H1 (cell line): Measurements from ENCODE around the gene CYP11A1. TPM values are rescaled to one million over a fixed set of nuclear protein-coding genes. Genes with fewer than 3 reads are reported as not detected.

Experiments
- CTCF ChIA-PET: fragments of 300-600 bp; sonication (Branson Sonifier 250); formaldehyde crosslinking; loops from one replicate; lab custom pipeline; 2021; ENCODE audit not compliant: partially characterized antibody; lab: Charles Lee
- POLR2A ChIA-PET: fragments of 300-600 bp; sonication (Branson Sonifier 250); formaldehyde crosslinking; loops from one replicate; lab custom pipeline; 2021; ENCODE audit warnings: inconsistent platforms; ENCODE audit not compliant: partially characterized antibody; lab: Charles Lee
- DNase-seq, 2 experiments: peaks; one replicate each; pipeline versions ENCODE4 v3.0.0 to v3.0.0-alpha.2; 2010 to 2022; ENCODE audit warnings: low spot score in 2 of 2, low read depth in 1 of 2, mixed read lengths in 1 of 2
- FAIRE-seq: peaks from 2 replicates; lab custom pipeline; 2011; peaks lifted over from hg19 to GRCh38; lab: Jason Lieb, UNC
- H2AFZ ChIP-seq: 2 replicates; pipeline ENCODE4 v1.8.1; 2012; ENCODE audit warnings: low read length, inconsistent platforms
- H2AK5ac ChIP-seq: 2 replicates; pipeline ENCODE4 v1.6.1; 2013; ENCODE audit warnings: low read depth, low read length
- H2BK120ac ChIP-seq: replicated peaks from 2 replicates; pipeline ENCODE3; 2013; ENCODE audit warnings: low read depth, low read length, inconsistent platforms
- H2BK12ac ChIP-seq: 2 replicates; pipeline ENCODE4 v1.6.1; 2013; ENCODE audit warnings: low read depth, low read length
- H2BK15ac ChIP-seq: 2 replicates; pipeline ENCODE4 v1.6.1; 2013; ENCODE audit warnings: low read length
- H2BK20ac ChIP-seq: 2 replicates; pipeline ENCODE4 v1.6.1; 2013; ENCODE audit warnings: low read length
- H2BK5ac ChIP-seq: 2 replicates; pipeline ENCODE4 v1.6.1; 2013; ENCODE audit warnings: low read depth, low read length
- H3K14ac ChIP-seq: 2 replicates; pipeline ENCODE4 v1.6.1; 2013; ENCODE audit warnings: inconsistent platforms; ENCODE audit not compliant: insufficient read length
- H3K18ac ChIP-seq: 2 replicates; pipeline ENCODE4 v1.6.1; 2013; ENCODE audit warnings: low read length; ENCODE audit errors: extremely low read depth
- H3K23ac ChIP-seq: 2 replicates; pipeline ENCODE4 v1.6.1; 2013; ENCODE audit warnings: inconsistent platforms; ENCODE audit not compliant: insufficient read length
- H3K23me2 ChIP-seq: 2 replicates; pipeline ENCODE4 v1.6.1; 2013; ENCODE audit warnings: low read depth, low read length
- H3K27ac ChIP-seq: 2 replicates; pipeline ENCODE4 v1.6.1; 2011; ENCODE audit warnings: low read depth, low read length, inconsistent platforms
- H3K27me3 ChIP-seq, 4 experiments: replicated peaks in 1 of 4; 1 replicate in 1 of 4; 2 replicates in 3 of 4; pipeline versions ENCODE4 v1.6.1 to v1.8.1; 2011 to 2013; ENCODE audit warnings: low read length in 3 of 4, mild to moderate bottlenecking in 3 of 4, inconsistent platforms in 2 of 4, mixed read lengths in 2 of 4, moderate library complexity in 1 of 4; ENCODE audit not compliant: control insufficient read depth in 3 of 4, insufficient read depth in 3 of 4; ENCODE audit errors: extremely low read depth in 1 of 4
- H3K36me3 ChIP-seq, 4 experiments: 2 replicates each; pipeline versions ENCODE4 v1.6.1 to v1.8.1; 2011 to 2013; ENCODE audit warnings: mild to moderate bottlenecking in 4 of 4, low read length in 3 of 4, moderate library complexity in 2 of 4, control low read depth in 1 of 4, inconsistent platforms in 1 of 4; ENCODE audit not compliant: insufficient read depth in 4 of 4, control insufficient read depth in 2 of 4
- H3K4ac ChIP-seq: replicated peaks from 2 replicates; pipeline ENCODE3; 2013; ENCODE audit warnings: low read length, low read depth, mixed read lengths, inconsistent platforms; ENCODE audit not compliant: insufficient read length
- H3K4me1 ChIP-seq, 4 experiments: replicated peaks in 1 of 4; 1 replicate in 1 of 4; 2 replicates in 3 of 4; pipeline versions ENCODE4 v1.6.1 to v1.8.1; 2011 to 2013; ENCODE audit warnings: low read length in 3 of 4, inconsistent platforms in 2 of 4, mixed read lengths in 1 of 4; ENCODE audit not compliant: insufficient read depth in 4 of 4, control insufficient read depth in 3 of 4
- H3K4me2 ChIP-seq, 2 experiments: 2 replicates each; pipeline versions ENCODE4 v1.6.1 to v1.8.1; 2011 to 2013; ENCODE audit warnings: low read depth in 2 of 2, low read length in 2 of 2, control low read depth in 1 of 2, inconsistent platforms in 1 of 2, mild to moderate bottlenecking in 1 of 2; ENCODE audit not compliant: insufficient read depth in 1 of 2
- H3K4me3 ChIP-seq, 4 experiments: fragments of 200-600, 300-600 bp in 1 of 4; sonication (generic), shearing (Covaris generic), sonication (Bioruptor Twin) in 1 of 4; 2 replicates each; pipeline versions ENCODE4 v1.5.1 to v1.8.1; 2011 to 2016; ENCODE audit warnings: low read length in 4 of 4, low read depth in 3 of 4, control low read depth in 2 of 4, inconsistent platforms in 2 of 4, mild to moderate bottlenecking in 2 of 4, mixed read lengths in 1 of 4, moderate library complexity in 1 of 4; ENCODE audit not compliant: insufficient read depth in 2 of 4; ENCODE audit errors: extremely low read depth in 1 of 4
- H3K56ac ChIP-seq: replicated peaks from 2 replicates; pipeline ENCODE3; 2013; ENCODE audit warnings: low read depth, mild to moderate bottlenecking, mixed read lengths, low read length, inconsistent platforms; ENCODE audit not compliant: insufficient read length
- H3K79me1 ChIP-seq: 2 replicates; pipeline ENCODE4 v1.6.1; 2013; ENCODE audit warnings: low read depth, low read length, control low read depth
- H3K79me2 ChIP-seq, 2 experiments: 2 replicates each; pipeline versions ENCODE4 v1.6.1 to v1.8.1; 2012 to 2013; ENCODE audit warnings: low read length in 2 of 2, mild to moderate bottlenecking in 2 of 2, inconsistent platforms in 1 of 2; ENCODE audit not compliant: insufficient read depth in 2 of 2, control insufficient read depth in 1 of 2
- H3K9ac ChIP-seq, 4 experiments: replicated peaks in 1 of 4; 1 replicate in 1 of 4; 2 replicates in 3 of 4; pipeline versions ENCODE4 v1.6.1 to v1.8.1; 2011 to 2013; ENCODE audit warnings: low read depth in 3 of 4, low read length in 3 of 4, control low read depth in 2 of 4, mild to moderate bottlenecking in 2 of 4, moderate library complexity in 2 of 4, inconsistent platforms in 1 of 4; ENCODE audit errors: extremely low read depth in 1 of 4
- H3K9me3 ChIP-seq, 2 experiments: 2 replicates each; pipeline versions ENCODE4 v1.6.1 to v1.8.1; 2012 to 2013; ENCODE audit warnings: mild to moderate bottlenecking in 2 of 2, moderate library complexity in 2 of 2, control low read depth in 1 of 2, inconsistent platforms in 1 of 2, low read depth in 1 of 2, low read length in 1 of 2, mixed read lengths in 1 of 2; ENCODE audit not compliant: insufficient read depth in 2 of 2
- H4K20me1 ChIP-seq, 2 experiments: replicated peaks in 1 of 2; 2 replicates each; pipeline versions ENCODE3 to v1.8.1; 2011 to 2013; ENCODE audit warnings: inconsistent platforms in 2 of 2, low read length in 2 of 2, mild to moderate bottlenecking in 1 of 2; ENCODE audit not compliant: insufficient read depth in 2 of 2, control insufficient read depth in 1 of 2
- H4K5ac ChIP-seq: 2 replicates; pipeline ENCODE4 v1.6.1; 2013; ENCODE audit warnings: low read length, low read depth, mixed read lengths, inconsistent platforms; ENCODE audit not compliant: insufficient read length
- H4K8ac ChIP-seq: 2 replicates; pipeline ENCODE4 v1.8.0; 2013; ENCODE audit warnings: mild to moderate bottlenecking, moderate library complexity, low read length, inconsistent platforms; ENCODE audit not compliant: insufficient read depth; ENCODE audit errors: extremely low read depth
- H4K91ac ChIP-seq: replicated peaks from 2 replicates; pipeline ENCODE3; 2013; ENCODE audit warnings: low read length, mixed read lengths, inconsistent platforms; ENCODE audit not compliant: insufficient read length
- BACH1 ChIP-seq: IDR thresholded peaks from 2 replicates; pipeline ENCODE4 v1.6.1; 2012; ENCODE audit warnings: low read length, improper control_type of control experiment
- BCL11A ChIP-seq, 2 experiments: IDR thresholded peaks; one replicate each; pipeline ENCODE4 v1.6.1; 2011; ENCODE audit warnings: low read depth in 2 of 2, low read length in 2 of 2, mild to moderate bottlenecking in 2 of 2
- CHD1 ChIP-seq: IDR thresholded peaks from 2 replicates; pipeline ENCODE4 v1.6.1; 2012; ENCODE audit warnings: low read depth, low read length, improper control_type of control experiment
- KDM4A ChIP-seq: IDR thresholded peaks from one replicate; pipeline ENCODE4 v1.7.1; 2012; ENCODE audit warnings: low read depth, mild to moderate bottlenecking, moderate library complexity, low read length, inconsistent platforms; ENCODE audit not compliant: severe bottlenecking
- MAFK ChIP-seq: IDR thresholded peaks from 2 replicates; pipeline ENCODE4 v1.6.1; 2012; ENCODE audit warnings: low read depth, mild to moderate bottlenecking, improper control_type of control experiment, low read length
- RFX5 ChIP-seq: IDR thresholded peaks from 2 replicates; pipeline ENCODE4 v1.6.1; 2011; ENCODE audit warnings: low read depth, low read length, improper control_type of control experiment, borderline replicate concordance
- RNF2 ChIP-seq: fragments of 200-900, 300-1000 bp; sonication (generic); IDR thresholded peaks from 2 replicates; pipeline ENCODE4 v1.7.1; 2016; ENCODE audit warnings: borderline replicate concordance, low read depth, mild to moderate bottlenecking, antibody characterized with exemption, low read length; ENCODE audit not compliant: poor library complexity, severe bottlenecking; ENCODE audit errors: missing control alignments
- RXRA ChIP-seq: IDR thresholded peaks from 2 replicates; pipeline ENCODE4 v1.6.1; 2011; ENCODE audit warnings: low read depth, mild to moderate bottlenecking, low read length, moderate library complexity; ENCODE audit not compliant: insufficient read depth
- SIRT6 ChIP-seq: IDR thresholded peaks from one replicate; pipeline ENCODE4 v1.7.1; 2012; ENCODE audit warnings: low read length, inconsistent platforms
- TBP ChIP-seq: IDR thresholded peaks from 2 replicates; pipeline ENCODE4 v1.6.1; 2011; ENCODE audit warnings: low read depth, low read length, improper control_type of control experiment
- ZNF274 ChIP-seq: IDR thresholded peaks from 2 replicates; pipeline ENCODE4 v1.7.0; 2012; ENCODE audit warnings: low read length, borderline replicate concordance; ENCODE audit errors: extremely low read depth
- WGBS, 2 experiments: shearing (Covaris generic) in 1 of 2; methylation state at CpG; one replicate each; pipeline versions ENCODE4 v1.1.6 to v1.1.7; 2013 to 2015; ENCODE audit warnings: low lambda C conversion rate in 2 of 2, mixed read lengths in 2 of 2, inconsistent platforms in 1 of 2, low coverage in 1 of 2, missing lambda C conversion rate in 1 of 2; ENCODE audit not compliant: insufficient replicate concordance in 2 of 2, insufficient coverage in 1 of 2, insufficient read length in 1 of 2; ENCODE audit errors: extremely low coverage in 1 of 2, missing lambda C conversion rate in 1 of 2; 5-methylcytosine and 5-hydroxymethylcytosine counted together
- polyA plus RNA-seq, 7 experiments: library from polyadenylated mRNA; depleted of rRNA in 3 of 7; stranded (reverse) in 5 of 7; unstranded in 2 of 7; fragments of >200 nt in 5 of 7; fragments of 200-250 nt in 2 of 7; gene quantifications; 1 replicate in 5 of 7; 2 replicates in 1 of 7; 4 replicates in 1 of 7; pipeline versions ENCODE4 v1.2.1 to v1.2.3, GENCODE V29; 2011 to 2013; ENCODE audit warnings: missing spikeins in 2 of 7, mixed read lengths in 2 of 7
- total RNA-seq: library from RNA; stranded (reverse); fragmentation: NEBNext Ultra II Directional; extraction: Animal tissue kit (Norgen Biotek cat#: 25700); gene quantifications from 2 replicates; pipeline ENCODE4 v1.2.1, GENCODE V29; 2021
- TF ChIP-seq, protein P1 (sequence below): IDR thresholded peaks from 2 replicates; pipeline ENCODE4 v1.6.1; 2011; ENCODE audit warnings: low read depth, mild to moderate bottlenecking, low read length; ENCODE audit not compliant: insufficient read depth

Gene CYP11A1
- total and polyA plus RNA-seq, 2 of the 8 experiments (the other 6 are each of a cell fraction or from before 2014, with no cell fraction given) = 1.9 to 7.2 TPM

DNA sequence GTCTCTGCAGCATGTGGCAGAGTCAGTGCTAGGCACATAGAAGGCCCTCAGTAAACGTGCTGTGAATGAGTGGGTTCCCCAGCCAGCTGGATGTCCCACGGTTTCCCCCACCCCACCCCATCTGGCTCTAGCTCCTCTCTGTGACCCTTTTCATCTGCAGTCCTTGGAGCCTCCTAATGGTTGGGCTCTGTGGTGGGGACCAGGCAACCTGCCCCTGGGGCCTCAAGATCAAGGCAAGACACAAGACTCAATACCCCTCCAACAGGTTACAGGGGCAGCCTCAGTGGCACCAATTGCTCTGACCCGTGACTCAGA, 17.1 kb upstream of the CYP11A1 start:
- no peak overlapping the region for H3K18ac ChIP-seq
- no peak overlapping the region for H4K91ac ChIP-seq
- H2BK120ac ChIP-seq = no peak overlapping the region
- no peak for FAIRE-seq
- H2BK5ac ChIP-seq = no peak overlapping the region
- H3K14ac ChIP-seq = no peak overlapping the region
- 0 out of 2 replicates have a peak overlapping the region, but pooled peaks have one; percentile 33 for H2BK12ac ChIP-seq
- H2BK20ac ChIP-seq = no peak overlapping the region
- no peak overlapping the region for H2AFZ ChIP-seq
- H3K4me2 ChIP-seq = no peak overlapping the region
- no peak overlapping the region for H2AK5ac ChIP-seq
- POLR2A ChIA-PET = interaction anchor here (0.8 to 2.1 kb wide), 5 partner anchors 10 to 76 kb away, joined by 3 to 5 read pairs (median 3); partner anchors contain the start of gene UBL7
- CTCF ChIA-PET = interaction anchor here (0.6 to 36.8 kb wide), 21 partner anchors 9 to 493 kb away, joined by 3 to 1311 read pairs (median 4); partner anchors contain the start of gene SEMA7A
- H3K79me1 ChIP-seq = no peaks in the 10 kb centered on the region
- no peak overlapping the region for H3K4me3 ChIP-seq
- no peak overlapping the region for H3K4ac ChIP-seq
- H3K36me3 ChIP-seq = no peaks in the 10 kb centered on the region
- H4K20me1 ChIP-seq = no peaks in the 10 kb centered on the region
- H3K27me3 ChIP-seq = no peaks in the 10 kb centered on the region
- no peak overlapping the region for H3K27ac ChIP-seq
- 0 out of 2 replicates have a peak overlapping the region, but pooled peaks have one; percentile 88 for H2BK15ac ChIP-seq
- H3K79me2 ChIP-seq = no peaks in the 10 kb centered on the region
- H3K9ac ChIP-seq = no peak overlapping the region
- H3K23me2 ChIP-seq = no peaks in the 10 kb centered on the region
- no peaks in the 10 kb centered on the region for H3K9me3 ChIP-seq
- H4K8ac ChIP-seq = no peak overlapping the region
- no peak for DNase-seq
- 86% methylated on average over 3 of the region's 3 CpGs; no CpG with 5 or more reads in 1 of the 2 experiments for WGBS, 2 experiments
- H3K56ac ChIP-seq = no peak overlapping the region
- no peak overlapping the region for H3K23ac ChIP-seq
- peaks cover 0 to 18% (median 8%) of the 10 kb centered on the region in 4 experiments; a peak in 5 of 7 replicates for H3K4me1 ChIP-seq
- no peak overlapping the region for H4K5ac ChIP-seq
- TF ChIP-seq TBP (no peak), BCL11A (IDR thresholded peaks at IDR 0.05; ENCODE audit: low read depth in 2 of 2, low read length in 2 of 2) (no peak), ZNF274 (no peak), BACH1 (no peak), SIRT6 (no peak), KDM4A (no peak), MAFK (no peak), RNF2 (no peak), CHD1 (no peak), RXRA (no peak), RFX5 (no peak)
- TF ChIP-seq, protein P1, sequence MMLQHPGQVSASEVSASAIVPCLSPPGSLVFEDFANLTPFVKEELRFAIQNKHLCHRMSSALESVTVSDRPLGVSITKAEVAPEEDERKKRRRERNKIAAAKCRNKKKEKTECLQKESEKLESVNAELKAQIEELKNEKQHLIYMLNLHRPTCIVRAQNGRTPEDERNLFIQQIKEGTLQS = no peak
